Measurements from ENCODE around the gene NCBP2L. TPM values are rescaled to one million over a fixed set of nuclear protein-coding genes. Genes with fewer than 3 reads are reported as not detected.

Gene NCBP2L
- total RNA-seq, 1 experiment from 2014 or later, result 0.20 TPM

DNA sequence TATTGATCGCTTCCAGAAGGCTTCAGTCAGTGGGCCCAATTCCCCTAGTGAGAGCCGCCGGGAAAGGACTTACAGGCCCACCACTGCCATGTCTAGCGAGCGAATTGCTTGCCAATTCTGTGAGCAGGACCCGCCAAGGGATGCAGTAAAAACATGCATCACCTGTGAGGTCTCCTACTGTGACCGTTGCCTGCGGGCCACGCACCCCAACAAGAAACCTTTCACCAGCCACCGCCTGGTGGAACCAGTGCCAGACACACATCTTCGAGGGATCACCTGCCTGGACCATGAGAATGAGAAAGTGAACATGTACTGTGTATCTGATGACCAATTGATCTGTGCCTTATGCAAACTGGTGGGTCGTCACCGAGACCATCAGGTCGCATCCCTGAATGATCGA lies 63.4 kb downstream of the NCBP2L start:
- Mint-ChIP-seq H3K27me3 (ENCODE audit: low read depth) (no peaks in the 10 kb centered on the region), H3K4me1 (no peaks in the 10 kb centered on the region), H3K36me3 (no peaks in the 10 kb centered on the region), H3K9me3 (no peaks in the 10 kb centered on the region), H3K27ac (no peak overlapping the region), H3K4me3 (no peak overlapping the region)
- TF ChIP-seq ZNF671 (CRISPR knock-in tag; IDR thresholded peaks at IDR 0.05) (no peak), CREB1 (CRISPR knock-in tag; IDR thresholded peaks at IDR 0.05) (no peak), JUN (CRISPR knock-in tag; IDR thresholded peaks at IDR 0.05) (no peak)
- TF ChIP-seq, protein P1, sequence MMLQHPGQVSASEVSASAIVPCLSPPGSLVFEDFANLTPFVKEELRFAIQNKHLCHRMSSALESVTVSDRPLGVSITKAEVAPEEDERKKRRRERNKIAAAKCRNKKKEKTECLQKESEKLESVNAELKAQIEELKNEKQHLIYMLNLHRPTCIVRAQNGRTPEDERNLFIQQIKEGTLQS (CRISPR knock-in tag; conservative IDR thresholded peaks at IDR 0.05), result no peak
- TF ChIP-seq, protein P2, sequence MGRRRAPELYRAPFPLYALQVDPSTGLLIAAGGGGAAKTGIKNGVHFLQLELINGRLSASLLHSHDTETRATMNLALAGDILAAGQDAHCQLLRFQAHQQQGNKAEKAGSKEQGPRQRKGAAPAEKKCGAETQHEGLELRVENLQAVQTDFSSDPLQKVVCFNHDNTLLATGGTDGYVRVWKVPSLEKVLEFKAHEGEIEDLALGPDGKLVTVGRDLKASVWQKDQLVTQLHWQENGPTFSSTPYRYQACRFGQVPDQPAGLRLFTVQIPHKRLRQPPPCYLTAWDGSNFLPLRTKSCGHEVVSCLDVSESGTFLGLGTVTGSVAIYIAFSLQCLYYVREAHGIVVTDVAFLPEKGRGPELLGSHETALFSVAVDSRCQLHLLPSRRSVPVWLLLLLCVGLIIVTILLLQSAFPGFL (CRISPR knock-in tag; IDR thresholded peaks at IDR 0.05; ENCODE audit: borderline replicate concordance), result no peak
- no peak for ATAC-seq
- DNase-seq (ENCODE audit: low spot score), result no peak
- ChIA-PET POLR2A (no interaction called here), CTCF (no interaction called here)

DNA sequence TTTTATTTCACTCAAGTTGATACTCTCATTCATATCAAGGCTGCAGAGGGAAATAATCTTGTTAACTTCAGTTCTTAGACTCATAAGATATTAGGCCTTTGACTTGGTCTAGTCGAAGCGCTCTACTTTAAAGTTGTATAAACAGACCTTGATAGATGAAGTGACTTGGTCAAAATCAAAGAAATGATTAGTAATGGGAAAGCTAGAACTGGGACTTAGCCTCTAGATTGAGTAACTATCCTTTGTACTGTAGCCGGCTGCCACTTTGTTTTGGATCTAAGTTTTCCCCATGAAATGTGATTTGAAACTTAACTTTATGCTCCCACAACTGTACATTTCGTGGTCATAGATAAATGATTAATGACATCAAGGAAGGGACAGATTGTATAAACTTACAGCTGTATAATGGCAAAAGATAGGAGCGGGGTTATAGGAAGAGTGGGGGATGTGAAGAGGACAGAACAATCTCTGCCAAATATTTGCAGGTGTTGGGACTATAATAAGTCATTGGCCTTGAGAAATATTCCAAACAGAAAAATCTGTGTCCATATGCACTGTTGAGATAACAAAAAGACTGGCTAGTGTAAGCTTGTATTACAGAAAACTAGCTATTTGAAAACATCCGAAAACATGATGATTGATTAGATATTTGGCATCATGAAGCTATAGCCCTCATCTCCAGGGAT lies 65.3 kb downstream of the NCBP2L start:
- POLR2A ChIA-PET, result no interaction called here
- H3K4me3 Mint-ChIP-seq, result no peak overlapping the region

More for the DNA sequence above, 65.3 kb downstream of the NCBP2L start:
- Mint-ChIP-seq H3K9me3 (no peaks in the 10 kb centered on the region), H3K4me1 (no peaks in the 10 kb centered on the region), H3K36me3 (no peaks in the 10 kb centered on the region), H3K27ac (no peak overlapping the region), H3K27me3 (ENCODE audit: low read depth) (no peaks in the 10 kb centered on the region)
- DNase-seq (ENCODE audit: low spot score) (no peak), ATAC-seq (no peak)
- TF ChIP-seq FOXP1 (CRISPR knock-in tag; IDR thresholded peaks at IDR 0.05; ENCODE audit: borderline replicate concordance), result no peak
- TF ChIP-seq SMAD3 (CRISPR knock-in tag; IDR thresholded peaks at IDR 0.05; ENCODE audit: borderline replicate concordance), result no peak
- TF ChIP-seq, protein P3, sequence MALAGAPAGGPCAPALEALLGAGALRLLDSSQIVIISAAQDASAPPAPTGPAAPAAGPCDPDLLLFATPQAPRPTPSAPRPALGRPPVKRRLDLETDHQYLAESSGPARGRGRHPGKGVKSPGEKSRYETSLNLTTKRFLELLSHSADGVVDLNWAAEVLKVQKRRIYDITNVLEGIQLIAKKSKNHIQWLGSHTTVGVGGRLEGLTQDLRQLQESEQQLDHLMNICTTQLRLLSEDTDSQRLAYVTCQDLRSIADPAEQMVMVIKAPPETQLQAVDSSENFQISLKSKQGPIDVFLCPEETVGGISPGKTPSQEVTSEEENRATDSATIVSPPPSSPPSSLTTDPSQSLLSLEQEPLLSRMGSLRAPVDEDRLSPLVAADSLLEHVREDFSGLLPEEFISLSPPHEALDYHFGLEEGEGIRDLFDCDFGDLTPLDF (CRISPR knock-in tag; IDR thresholded peaks at IDR 0.05), result no peak
- TF ChIP-seq ZNF219 (CRISPR knock-in tag; IDR thresholded peaks at IDR 0.05; ENCODE audit: borderline replicate concordance), result no peak
- TF ChIP-seq, protein P4, sequence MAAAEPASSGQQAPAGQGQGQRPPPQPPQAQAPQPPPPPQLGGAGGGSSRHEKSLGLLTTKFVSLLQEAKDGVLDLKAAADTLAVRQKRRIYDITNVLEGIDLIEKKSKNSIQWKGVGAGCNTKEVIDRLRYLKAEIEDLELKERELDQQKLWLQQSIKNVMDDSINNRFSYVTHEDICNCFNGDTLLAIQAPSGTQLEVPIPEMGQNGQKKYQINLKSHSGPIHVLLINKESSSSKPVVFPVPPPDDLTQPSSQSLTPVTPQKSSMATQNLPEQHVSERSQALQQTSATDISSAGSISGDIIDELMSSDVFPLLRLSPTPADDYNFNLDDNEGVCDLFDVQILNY (CRISPR knock-in tag; IDR thresholded peaks at IDR 0.05), result no peak
- CTCF ChIA-PET, result no interaction called here

Other genes starting within 250 kb of the NCBP2L start
- gene PRPS1, start 149.2 kb upstream of the NCBP2L start, total RNA-seq (2021), result 106 to 126 TPM (median 107 TPM) in 3 replicates
- gene TSC22D3, start 1.9 kb upstream of the NCBP2L start, total RNA-seq (2021), result 14.5 to 15.9 TPM (median 15.7 TPM) in 3 replicates
- gene MID2, start 48.1 kb downstream of the NCBP2L start, total RNA-seq (2021), result 3.1 to 6.4 TPM (median 3.3 TPM) in 3 replicates
- 3.4 to 3.9 TPM (median 3.4 TPM) in 3 replicates for gene TEX13B, start 204.6 kb downstream of the NCBP2L start, total RNA-seq (2021)